Adrenal gland (tissue), 5 donors: ENCODE data around the gene CDYL2.

Source experiments
- POLR2A ChIP-seq, 2 donors: fragments of 450-650 bp; IDR thresholded peaks; one replicate each; pipeline ENCODE4 v1.6.1; 2017; ENCODE audit warnings: antibody characterized with exemption in 2 of 2, mild to moderate bottlenecking in 2 of 2, moderate library complexity in 1 of 2
- TF ChIP-seq, protein P1 (sequence below), 6 experiments: fragments of 450-650 bp in 4 of 6; fragments of 200-600 bp in 2 of 6; sonication (generic) in 1 of 6; IDR thresholded peaks; 1 replicate in 5 of 6; 2 replicates in 1 of 6; pipeline versions ENCODE4 v1.5.1 to v1.8.0; 2016 to 2021; ENCODE audit warnings: antibody characterized with exemption in 6 of 6, mild to moderate bottlenecking in 2 of 6, moderate library complexity in 1 of 6
- donor health status: DM: no; HTN: no; CAD: no.

DNA sequence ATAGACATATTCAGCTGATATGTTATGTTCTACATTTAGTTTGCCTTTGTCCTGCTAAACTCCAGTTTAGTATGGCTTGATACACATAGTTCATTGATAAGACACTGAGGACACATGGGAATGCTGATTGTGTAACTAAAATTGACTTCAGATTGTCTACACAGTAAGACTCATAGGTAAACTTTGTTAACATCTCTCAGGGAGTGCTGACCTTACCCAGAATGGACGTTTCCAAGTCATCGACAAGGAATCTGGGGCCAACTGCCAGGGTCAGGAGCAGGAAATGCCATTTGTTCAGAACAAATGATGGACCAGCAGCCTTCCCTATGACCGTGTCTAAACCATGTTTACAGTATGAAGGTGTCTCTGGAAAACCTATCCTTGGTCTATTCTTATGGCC is 204.9 kb downstream of the CDYL2 start:
- TF ChIP-seq, protein P1, sequence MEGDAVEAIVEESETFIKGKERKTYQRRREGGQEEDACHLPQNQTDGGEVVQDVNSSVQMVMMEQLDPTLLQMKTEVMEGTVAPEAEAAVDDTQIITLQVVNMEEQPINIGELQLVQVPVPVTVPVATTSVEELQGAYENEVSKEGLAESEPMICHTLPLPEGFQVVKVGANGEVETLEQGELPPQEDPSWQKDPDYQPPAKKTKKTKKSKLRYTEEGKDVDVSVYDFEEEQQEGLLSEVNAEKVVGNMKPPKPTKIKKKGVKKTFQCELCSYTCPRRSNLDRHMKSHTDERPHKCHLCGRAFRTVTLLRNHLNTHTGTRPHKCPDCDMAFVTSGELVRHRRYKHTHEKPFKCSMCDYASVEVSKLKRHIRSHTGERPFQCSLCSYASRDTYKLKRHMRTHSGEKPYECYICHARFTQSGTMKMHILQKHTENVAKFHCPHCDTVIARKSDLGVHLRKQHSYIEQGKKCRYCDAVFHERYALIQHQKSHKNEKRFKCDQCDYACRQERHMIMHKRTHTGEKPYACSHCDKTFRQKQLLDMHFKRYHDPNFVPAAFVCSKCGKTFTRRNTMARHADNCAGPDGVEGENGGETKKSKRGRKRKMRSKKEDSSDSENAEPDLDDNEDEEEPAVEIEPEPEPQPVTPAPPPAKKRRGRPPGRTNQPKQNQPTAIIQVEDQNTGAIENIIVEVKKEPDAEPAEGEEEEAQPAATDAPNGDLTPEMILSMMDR (IDR thresholded peaks at IDR 0.05), result no peak
- no peak for TF ChIP-seq POLR2A (IDR thresholded peaks at IDR 0.05)
